H1 (cell line): Measurements from ENCODE around the gene CD96. TPM values are rescaled to one million over a fixed set of nuclear protein-coding genes. Genes with fewer than 3 reads are reported as not detected.

Experiments used
- CTCF ChIA-PET: fragments of 300-600 bp; sonication (Branson Sonifier 250); formaldehyde crosslinking; loops from one replicate; lab custom pipeline; 2021; ENCODE audit not compliant: partially characterized antibody; lab: Charles Lee
- POLR2A ChIA-PET: fragments of 300-600 bp; sonication (Branson Sonifier 250); formaldehyde crosslinking; loops from one replicate; lab custom pipeline; 2021; ENCODE audit warnings: inconsistent platforms; ENCODE audit not compliant: partially characterized antibody; lab: Charles Lee
- DNase-seq, 2 experiments: peaks; one replicate each; pipeline versions ENCODE4 v3.0.0 to v3.0.0-alpha.2; 2010 to 2022; ENCODE audit warnings: low spot score in 2 of 2, low read depth in 1 of 2, mixed read lengths in 1 of 2
- FAIRE-seq: peaks from 2 replicates; lab custom pipeline; 2011; peaks lifted over from hg19 to GRCh38; lab: Jason Lieb, UNC
- H2AFZ ChIP-seq: 2 replicates; pipeline ENCODE4 v1.8.1; 2012; ENCODE audit warnings: low read length, inconsistent platforms
- H2AK5ac ChIP-seq: 2 replicates; pipeline ENCODE4 v1.6.1; 2013; ENCODE audit warnings: low read depth, low read length
- H2BK120ac ChIP-seq: replicated peaks from 2 replicates; pipeline ENCODE3; 2013; ENCODE audit warnings: low read depth, low read length, inconsistent platforms
- H2BK12ac ChIP-seq: 2 replicates; pipeline ENCODE4 v1.6.1; 2013; ENCODE audit warnings: low read depth, low read length
- H2BK15ac ChIP-seq: 2 replicates; pipeline ENCODE4 v1.6.1; 2013; ENCODE audit warnings: low read length
- H2BK20ac ChIP-seq: 2 replicates; pipeline ENCODE4 v1.6.1; 2013; ENCODE audit warnings: low read length
- H2BK5ac ChIP-seq: 2 replicates; pipeline ENCODE4 v1.6.1; 2013; ENCODE audit warnings: low read depth, low read length
- H3K14ac ChIP-seq: 2 replicates; pipeline ENCODE4 v1.6.1; 2013; ENCODE audit warnings: inconsistent platforms; ENCODE audit not compliant: insufficient read length
- H3K18ac ChIP-seq: 2 replicates; pipeline ENCODE4 v1.6.1; 2013; ENCODE audit warnings: low read length; ENCODE audit errors: extremely low read depth
- H3K23ac ChIP-seq: 2 replicates; pipeline ENCODE4 v1.6.1; 2013; ENCODE audit warnings: inconsistent platforms; ENCODE audit not compliant: insufficient read length
- H3K23me2 ChIP-seq: 2 replicates; pipeline ENCODE4 v1.6.1; 2013; ENCODE audit warnings: low read depth, low read length
- H3K27ac ChIP-seq: 2 replicates; pipeline ENCODE4 v1.6.1; 2011; ENCODE audit warnings: low read depth, low read length, inconsistent platforms
- H3K27me3 ChIP-seq, 4 experiments: replicated peaks in 1 of 4; 1 replicate in 1 of 4; 2 replicates in 3 of 4; pipeline versions ENCODE4 v1.6.1 to v1.8.1; 2011 to 2013; ENCODE audit warnings: low read length in 3 of 4, mild to moderate bottlenecking in 3 of 4, inconsistent platforms in 2 of 4, mixed read lengths in 2 of 4, moderate library complexity in 1 of 4; ENCODE audit not compliant: control insufficient read depth in 3 of 4, insufficient read depth in 3 of 4; ENCODE audit errors: extremely low read depth in 1 of 4
- H3K36me3 ChIP-seq, 4 experiments: 2 replicates each; pipeline versions ENCODE4 v1.6.1 to v1.8.1; 2011 to 2013; ENCODE audit warnings: mild to moderate bottlenecking in 4 of 4, low read length in 3 of 4, moderate library complexity in 2 of 4, control low read depth in 1 of 4, inconsistent platforms in 1 of 4; ENCODE audit not compliant: insufficient read depth in 4 of 4, control insufficient read depth in 2 of 4
- H3K4ac ChIP-seq: replicated peaks from 2 replicates; pipeline ENCODE3; 2013; ENCODE audit warnings: low read length, low read depth, mixed read lengths, inconsistent platforms; ENCODE audit not compliant: insufficient read length
- H3K4me1 ChIP-seq, 4 experiments: replicated peaks in 1 of 4; 1 replicate in 1 of 4; 2 replicates in 3 of 4; pipeline versions ENCODE4 v1.6.1 to v1.8.1; 2011 to 2013; ENCODE audit warnings: low read length in 3 of 4, inconsistent platforms in 2 of 4, mixed read lengths in 1 of 4; ENCODE audit not compliant: insufficient read depth in 4 of 4, control insufficient read depth in 3 of 4
- H3K4me2 ChIP-seq, 2 experiments: 2 replicates each; pipeline versions ENCODE4 v1.6.1 to v1.8.1; 2011 to 2013; ENCODE audit warnings: low read depth in 2 of 2, low read length in 2 of 2, control low read depth in 1 of 2, inconsistent platforms in 1 of 2, mild to moderate bottlenecking in 1 of 2; ENCODE audit not compliant: insufficient read depth in 1 of 2
- H3K4me3 ChIP-seq, 4 experiments: fragments of 200-600, 300-600 bp in 1 of 4; sonication (generic), shearing (Covaris generic), sonication (Bioruptor Twin) in 1 of 4; 2 replicates each; pipeline versions ENCODE4 v1.5.1 to v1.8.1; 2011 to 2016; ENCODE audit warnings: low read length in 4 of 4, low read depth in 3 of 4, control low read depth in 2 of 4, inconsistent platforms in 2 of 4, mild to moderate bottlenecking in 2 of 4, mixed read lengths in 1 of 4, moderate library complexity in 1 of 4; ENCODE audit not compliant: insufficient read depth in 2 of 4; ENCODE audit errors: extremely low read depth in 1 of 4
- H3K56ac ChIP-seq: replicated peaks from 2 replicates; pipeline ENCODE3; 2013; ENCODE audit warnings: low read depth, mild to moderate bottlenecking, mixed read lengths, low read length, inconsistent platforms; ENCODE audit not compliant: insufficient read length
- H3K79me1 ChIP-seq: 2 replicates; pipeline ENCODE4 v1.6.1; 2013; ENCODE audit warnings: low read depth, low read length, control low read depth
- H3K79me2 ChIP-seq, 2 experiments: 2 replicates each; pipeline versions ENCODE4 v1.6.1 to v1.8.1; 2012 to 2013; ENCODE audit warnings: low read length in 2 of 2, mild to moderate bottlenecking in 2 of 2, inconsistent platforms in 1 of 2; ENCODE audit not compliant: insufficient read depth in 2 of 2, control insufficient read depth in 1 of 2
- H3K9ac ChIP-seq, 4 experiments: replicated peaks in 1 of 4; 1 replicate in 1 of 4; 2 replicates in 3 of 4; pipeline versions ENCODE4 v1.6.1 to v1.8.1; 2011 to 2013; ENCODE audit warnings: low read depth in 3 of 4, low read length in 3 of 4, control low read depth in 2 of 4, mild to moderate bottlenecking in 2 of 4, moderate library complexity in 2 of 4, inconsistent platforms in 1 of 4; ENCODE audit errors: extremely low read depth in 1 of 4
- H3K9me3 ChIP-seq, 2 experiments: 2 replicates each; pipeline versions ENCODE4 v1.6.1 to v1.8.1; 2012 to 2013; ENCODE audit warnings: mild to moderate bottlenecking in 2 of 2, moderate library complexity in 2 of 2, control low read depth in 1 of 2, inconsistent platforms in 1 of 2, low read depth in 1 of 2, low read length in 1 of 2, mixed read lengths in 1 of 2; ENCODE audit not compliant: insufficient read depth in 2 of 2
- H4K20me1 ChIP-seq, 2 experiments: replicated peaks in 1 of 2; 2 replicates each; pipeline versions ENCODE3 to v1.8.1; 2011 to 2013; ENCODE audit warnings: inconsistent platforms in 2 of 2, low read length in 2 of 2, mild to moderate bottlenecking in 1 of 2; ENCODE audit not compliant: insufficient read depth in 2 of 2, control insufficient read depth in 1 of 2
- H4K5ac ChIP-seq: 2 replicates; pipeline ENCODE4 v1.6.1; 2013; ENCODE audit warnings: low read length, low read depth, mixed read lengths, inconsistent platforms; ENCODE audit not compliant: insufficient read length
- H4K8ac ChIP-seq: 2 replicates; pipeline ENCODE4 v1.8.0; 2013; ENCODE audit warnings: mild to moderate bottlenecking, moderate library complexity, low read length, inconsistent platforms; ENCODE audit not compliant: insufficient read depth; ENCODE audit errors: extremely low read depth
- H4K91ac ChIP-seq: replicated peaks from 2 replicates; pipeline ENCODE3; 2013; ENCODE audit warnings: low read length, mixed read lengths, inconsistent platforms; ENCODE audit not compliant: insufficient read length
- BCL11A ChIP-seq, 2 experiments: IDR thresholded peaks; one replicate each; pipeline ENCODE4 v1.6.1; 2011; ENCODE audit warnings: low read depth in 2 of 2, low read length in 2 of 2, mild to moderate bottlenecking in 2 of 2
- EGR1 ChIP-seq: IDR thresholded peaks from 2 replicates; pipeline ENCODE4 v1.6.1; 2011; ENCODE audit warnings: low read depth, low read length, borderline replicate concordance
- GTF2F1 ChIP-seq: IDR thresholded peaks from 2 replicates; pipeline ENCODE4 v1.6.1; 2012; ENCODE audit warnings: low read depth, low read length, improper control_type of control experiment, borderline replicate concordance
- RXRA ChIP-seq: IDR thresholded peaks from 2 replicates; pipeline ENCODE4 v1.6.1; 2011; ENCODE audit warnings: low read depth, mild to moderate bottlenecking, low read length, moderate library complexity; ENCODE audit not compliant: insufficient read depth
- SP1 ChIP-seq: IDR thresholded peaks from 2 replicates; pipeline ENCODE4 v1.6.1; 2011; ENCODE audit warnings: low read depth, low read length
- SUZ12 ChIP-seq: fragments of 200-600 bp; sonication (generic); IDR thresholded peaks from 2 replicates; pipeline ENCODE4 v1.6.1; 2012; ENCODE audit warnings: mild to moderate bottlenecking, inconsistent platforms, low read length, moderate library complexity, mixed read lengths
- TEAD4 ChIP-seq: IDR thresholded peaks from 2 replicates; pipeline ENCODE4 v1.6.1; 2012; ENCODE audit warnings: low read depth, low read length, inconsistent platforms, mixed read lengths
- WGBS, 2 experiments: shearing (Covaris generic) in 1 of 2; methylation state at CpG; one replicate each; pipeline versions ENCODE4 v1.1.6 to v1.1.7; 2013 to 2015; ENCODE audit warnings: low lambda C conversion rate in 2 of 2, mixed read lengths in 2 of 2, inconsistent platforms in 1 of 2, low coverage in 1 of 2, missing lambda C conversion rate in 1 of 2; ENCODE audit not compliant: insufficient replicate concordance in 2 of 2, insufficient coverage in 1 of 2, insufficient read length in 1 of 2; ENCODE audit errors: extremely low coverage in 1 of 2, missing lambda C conversion rate in 1 of 2; 5-methylcytosine and 5-hydroxymethylcytosine counted together
- polyA plus RNA-seq, 7 experiments: library from polyadenylated mRNA; depleted of rRNA in 3 of 7; stranded (reverse) in 5 of 7; unstranded in 2 of 7; fragments of >200 nt in 5 of 7; fragments of 200-250 nt in 2 of 7; gene quantifications; 1 replicate in 5 of 7; 2 replicates in 1 of 7; 4 replicates in 1 of 7; pipeline versions ENCODE4 v1.2.1 to v1.2.3, GENCODE V29; 2011 to 2013; ENCODE audit warnings: missing spikeins in 2 of 7, mixed read lengths in 2 of 7
- total RNA-seq: library from RNA; stranded (reverse); fragmentation: NEBNext Ultra II Directional; extraction: Animal tissue kit (Norgen Biotek cat#: 25700); gene quantifications from 2 replicates; pipeline ENCODE4 v1.2.1, GENCODE V29; 2021

Gene CD96
- total and polyA plus RNA-seq, 2 of the 8 experiments (the other 6 are each of a cell fraction or from before 2014, with no cell fraction given): not detected

DNA sequence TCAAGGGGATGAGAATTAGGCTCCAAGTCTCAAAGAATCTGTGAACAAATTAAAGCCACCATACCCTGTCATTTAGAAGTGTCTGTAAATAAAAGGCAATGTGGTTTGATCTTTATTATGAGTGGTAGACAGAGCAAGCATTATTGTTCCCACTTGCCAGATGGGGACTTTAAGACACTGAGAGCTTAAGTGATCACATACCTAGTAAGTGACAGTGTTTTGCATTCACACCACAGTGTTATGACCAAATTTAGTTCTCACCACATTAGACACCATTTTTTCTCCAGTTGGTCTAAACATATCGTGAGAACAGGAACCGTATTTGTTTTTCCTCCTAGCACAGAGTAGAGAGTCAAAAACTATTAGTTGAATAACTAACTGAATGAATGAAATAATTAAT lies 66.4 kb downstream of the CD96 start:
- Histone ChIP-seq H2AFZ (no peak overlapping the region), H2BK5ac (no peak overlapping the region), H3K27me3 (no peaks in the 10 kb centered on the region), H4K5ac (no peak overlapping the region), H3K23ac (no peak overlapping the region), H3K23me2 (no peaks in the 10 kb centered on the region), H3K14ac (no peak overlapping the region), H3K4ac (no peak overlapping the region), H3K79me1 (no peaks in the 10 kb centered on the region), H4K20me1 (no peaks in the 10 kb centered on the region), H2BK12ac (no peak overlapping the region), H3K36me3 (no peaks in the 10 kb centered on the region), H2BK20ac (no peak overlapping the region), H3K18ac (no peak overlapping the region), H4K91ac (no peak overlapping the region), H2BK15ac (no peak overlapping the region), H2AK5ac (no peak overlapping the region), H3K27ac (no peak overlapping the region), H2BK120ac (no peak overlapping the region), H3K79me2 (no peaks in the 10 kb centered on the region), H3K56ac (no peak overlapping the region), H3K4me1 (no peaks in the 10 kb centered on the region), H4K8ac (no peak overlapping the region), H3K4me2 (no peak overlapping the region), H3K9ac (no peak overlapping the region), H3K4me3 (no peak overlapping the region), H3K9me3 (no peaks in the 10 kb centered on the region)
- CTCF ChIA-PET: interaction anchor here (1.3 kb wide), 1 partner anchor 11 kb away, joined by 4 read pairs; no protein-coding TSS in a partner anchor
- WGBS, 2 experiments: 100% methylated on average over 2 of the region's 2 CpGs; no CpG with 5 or more reads in 1 of the 2 experiments
- POLR2A ChIA-PET: no interaction called here
- FAIRE-seq: no peak
- no peak for DNase-seq
- no peak for TF ChIP-seq SP1
- no peak for TF ChIP-seq SUZ12
- TF ChIP-seq RXRA: no peak
- TF ChIP-seq BCL11A (IDR thresholded peaks at IDR 0.05; ENCODE audit: low read depth in 2 of 2, low read length in 2 of 2): no peak
- no peak for TF ChIP-seq GTF2F1
- no peak for TF ChIP-seq EGR1
- no peak for TF ChIP-seq TEAD4
